AG09309 (cell line): ENCODE measurements around the gene S100G.

Experiments used
- DNase-seq: peaks from one replicate; pipeline ENCODE4 v3.0.0-alpha.2; 2010; ENCODE audit warnings: low read depth
- H3K4me3 ChIP-seq: 2 replicates; pipeline ENCODE4 v1.5.1; 2011; ENCODE audit warnings: mild to moderate bottlenecking, low read depth, low read length, moderate library complexity; ENCODE audit not compliant: control insufficient read depth
- TF ChIP-seq, protein P1 (sequence below): IDR thresholded peaks from 2 replicates; pipeline ENCODE4 v1.5.1; 2011; ENCODE audit warnings: mild to moderate bottlenecking, low read depth, low read length, inconsistent platforms; ENCODE audit not compliant: insufficient read depth, control insufficient read depth; ENCODE audit errors: missing control alignments

The S100G gene

DNA sequence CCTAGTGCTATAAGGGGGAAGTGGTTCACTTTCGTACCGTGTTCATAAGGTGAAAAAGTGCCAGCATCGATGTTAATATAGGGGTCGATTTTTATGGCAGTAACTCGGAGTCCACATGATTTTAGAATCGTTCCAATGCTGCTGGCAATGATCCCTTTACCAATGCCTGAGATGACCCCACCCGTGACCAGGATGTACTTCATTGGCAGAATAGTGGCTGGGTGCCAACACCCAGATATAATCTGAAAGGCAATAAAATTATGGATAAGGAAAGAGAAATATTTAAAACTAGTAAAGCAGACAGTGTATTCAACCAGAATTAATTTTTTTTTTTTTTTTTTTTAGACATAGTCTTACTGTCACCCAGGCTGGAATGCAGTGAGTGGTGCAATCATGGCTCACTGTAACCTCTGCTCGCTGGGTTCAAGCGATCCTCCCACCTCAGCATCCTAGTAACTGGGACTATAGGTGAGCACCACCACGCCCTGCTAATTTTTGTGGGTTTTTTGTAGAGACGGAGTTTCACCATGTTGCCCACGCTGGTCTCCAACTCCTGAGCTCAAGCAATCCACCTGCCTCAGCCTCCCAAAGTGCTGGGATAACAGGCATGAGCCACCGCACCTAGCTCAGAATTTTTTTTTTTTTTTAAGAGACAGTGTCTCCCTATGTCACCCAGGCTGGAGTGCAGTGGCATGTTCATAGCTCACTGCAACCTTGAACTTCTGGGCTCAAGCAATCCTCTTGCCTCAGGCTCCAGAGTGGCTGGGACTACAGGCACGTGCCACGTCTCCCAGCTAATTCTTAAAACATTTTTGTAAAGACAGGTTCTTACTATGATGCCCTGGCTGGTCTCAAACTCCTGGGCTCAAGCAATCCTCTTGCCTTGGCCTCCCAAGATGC, 53.0 kb downstream of the S100G start:
- no peak for DNase-seq
- TF ChIP-seq, protein P1, sequence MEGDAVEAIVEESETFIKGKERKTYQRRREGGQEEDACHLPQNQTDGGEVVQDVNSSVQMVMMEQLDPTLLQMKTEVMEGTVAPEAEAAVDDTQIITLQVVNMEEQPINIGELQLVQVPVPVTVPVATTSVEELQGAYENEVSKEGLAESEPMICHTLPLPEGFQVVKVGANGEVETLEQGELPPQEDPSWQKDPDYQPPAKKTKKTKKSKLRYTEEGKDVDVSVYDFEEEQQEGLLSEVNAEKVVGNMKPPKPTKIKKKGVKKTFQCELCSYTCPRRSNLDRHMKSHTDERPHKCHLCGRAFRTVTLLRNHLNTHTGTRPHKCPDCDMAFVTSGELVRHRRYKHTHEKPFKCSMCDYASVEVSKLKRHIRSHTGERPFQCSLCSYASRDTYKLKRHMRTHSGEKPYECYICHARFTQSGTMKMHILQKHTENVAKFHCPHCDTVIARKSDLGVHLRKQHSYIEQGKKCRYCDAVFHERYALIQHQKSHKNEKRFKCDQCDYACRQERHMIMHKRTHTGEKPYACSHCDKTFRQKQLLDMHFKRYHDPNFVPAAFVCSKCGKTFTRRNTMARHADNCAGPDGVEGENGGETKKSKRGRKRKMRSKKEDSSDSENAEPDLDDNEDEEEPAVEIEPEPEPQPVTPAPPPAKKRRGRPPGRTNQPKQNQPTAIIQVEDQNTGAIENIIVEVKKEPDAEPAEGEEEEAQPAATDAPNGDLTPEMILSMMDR: no peak
- H3K4me3 ChIP-seq: no peak overlapping the region
